ENCODE measurements around the gene HLA-DQA1. TPM values are rescaled to one million over a fixed set of nuclear protein-coding genes. Genes with fewer than 3 reads are reported as not detected.
"Not testable (repeated sequence)": the region's sequence is repeated elsewhere in the genome, so short reads cannot be mapped to it uniquely, and the experiment has no call there.

Gene HLA-DQA1
- polyA plus RNA-seq: 10 to 100 TPM in 3 of 4 donors, 1 to 10 TPM in 1; 6.5 to 54.9 (median 31.5) TPM
- long read RNA-seq, donor 1, full-length matches to known transcripts: 36 of 98 reads
- long read RNA-seq, donor 1, partial matches to known transcripts: 41 of 98 reads
- long read RNA-seq, donor 1, other reads (novel, unspliced or antisense): 21 of 98 reads
- long read RNA-seq, donor 2, full-length matches to known transcripts: 11 of 11 reads
- long read RNA-seq, donor 2, partial matches to known transcripts: 0 of 11 reads
- long read RNA-seq, donor 2, other reads (novel, unspliced or antisense): 0 of 11 reads
- long read RNA-seq, donor 3, full-length matches to known transcripts: 6 of 30 reads
- long read RNA-seq, donor 3, partial matches to known transcripts: 11 of 30 reads
- long read RNA-seq, donor 3, other reads (novel, unspliced or antisense): 13 of 30 reads
- long read RNA-seq, donor 4, partial matches to known transcripts: 0 of 2 reads
- long read RNA-seq, donor 4, other reads (novel, unspliced or antisense): 0 of 2 reads
- long read RNA-seq, donor 5, full-length matches to known transcripts: 9 of 15 reads
- long read RNA-seq, donor 5, partial matches to known transcripts: 6 of 15 reads
- long read RNA-seq, donor 5, other reads (novel, unspliced or antisense): 0 of 15 reads
- long read RNA-seq, donor 6, full-length matches to known transcripts: 11 of 16 reads
- long read RNA-seq, donor 6, partial matches to known transcripts: 5 of 16 reads
- long read RNA-seq, donor 6, other reads (novel, unspliced or antisense): 0 of 16 reads
- long read RNA-seq, donor 7, partial matches to known transcripts: 0 of 4 reads
- long read RNA-seq, donor 7, other reads (novel, unspliced or antisense): 0 of 4 reads
- long read RNA-seq, donor 8, partial matches to known transcripts: 0 of 3 reads
- long read RNA-seq, donor 8, other reads (novel, unspliced or antisense): 0 of 3 reads
- long read RNA-seq, donor 9, full-length matches to known transcripts: 9 of 9 reads
- long read RNA-seq, donor 9, partial matches to known transcripts: 0 of 9 reads
- long read RNA-seq, donor 9, other reads (novel, unspliced or antisense): 0 of 9 reads
- long read RNA-seq, donor 10, transcript HLA-DQA1-201 (5 exons, 1,591 nt): major isoform, 14 of 15 reads
- long read RNA-seq, donor 10, partial matches to known transcripts: 0 of 15 reads
- long read RNA-seq, donor 10, other reads (novel, unspliced or antisense): 0 of 15 reads

DNA sequence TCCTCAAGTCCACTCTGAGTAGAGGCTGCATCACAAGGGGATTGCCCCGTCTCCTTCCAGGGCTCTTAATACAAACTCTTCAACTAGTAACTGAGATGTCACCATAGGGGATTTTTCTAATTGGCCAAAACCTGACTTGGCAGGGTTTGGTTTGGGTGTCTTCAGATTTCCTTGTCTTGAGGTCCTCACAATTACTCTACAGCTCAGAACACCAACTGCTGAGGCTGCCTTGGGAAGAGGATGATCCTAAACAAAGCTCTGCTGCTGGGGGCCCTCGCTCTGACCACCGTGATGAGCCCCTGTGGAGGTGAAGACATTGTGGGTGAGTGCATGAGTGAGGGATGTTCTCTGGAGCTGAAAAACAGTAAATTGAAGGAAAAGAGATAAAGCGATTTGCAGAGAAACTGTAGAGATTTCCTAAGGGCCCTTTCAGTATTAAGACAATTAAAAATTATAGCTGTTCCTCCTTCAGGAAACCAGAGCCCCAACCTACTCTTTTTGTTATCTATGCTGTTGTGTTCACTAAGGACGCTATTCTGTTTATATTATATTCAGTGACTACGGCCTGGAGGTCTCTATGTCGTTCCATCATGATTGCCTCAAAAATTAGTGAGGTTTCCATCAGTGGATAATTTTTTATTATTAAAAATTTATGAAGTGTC lies at the start of gene HLA-DQA1:
Gene HLA-DQA1, plus strand, starts transcription at position 188 of the 662 bp plus-strand sequence. Its CDS starts 53 bp downstream, at position 241.
- 46 to 57% (median 50%) methylated on average over 7 of the region's 7 CpGs for WGBS, 3 donors
- H3K4me3 ChIP-seq (ENCODE audit: low read depth in 1 of 3, low read length in 3 of 3): peak within 1 kb of the TSS in 1 of 3 donors; percentile 27
- H3K27ac ChIP-seq (ENCODE audit: low read depth in 1 of 3, low read length in 2 of 3): peak within 1 kb of the TSS in 1 of 3 donors; percentile 64

DNA sequence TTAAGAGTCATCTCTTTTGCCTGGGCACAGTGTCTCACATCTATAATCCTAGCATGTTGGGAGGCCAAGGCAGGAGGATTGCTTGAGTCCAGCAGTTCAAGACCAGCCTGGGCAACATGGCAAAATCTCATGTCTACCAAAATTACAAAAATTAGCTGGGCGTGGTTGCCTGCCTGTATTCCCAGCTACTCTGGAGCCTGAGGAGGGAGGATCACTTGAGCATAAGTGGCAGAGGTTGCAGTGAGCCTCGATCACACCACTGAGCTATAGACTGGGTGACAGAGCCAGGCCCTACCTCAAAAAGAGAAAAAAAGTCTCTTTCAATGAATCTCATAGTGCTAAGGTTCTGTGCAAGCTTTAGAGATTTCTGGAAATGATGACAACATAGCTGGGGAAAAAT lies 49.0 kb upstream of the HLA-DQA1 start:
- DNase-seq (no peak), FAIRE-seq (no peak)
- WGBS, 3 donors: 75 to 94% (median 78%) methylated on average over 2 of the region's 2 CpGs
- Histone ChIP-seq H3K27ac (ENCODE audit: low read depth in 1 of 3, low read length in 2 of 3) (peak overlapping the region in 1 of 3 donors; percentile 38), H3K9me3 (ENCODE audit: control insufficient read depth in 2 of 2, insufficient read depth in 1 of 2, low read depth in 1 of 2, low read length in 1 of 2) (no peaks in the 10 kb centered on the region), H3K27me3 (ENCODE audit: control insufficient read depth in 3 of 3, insufficient read depth in 3 of 3, low read length in 3 of 3) (no peaks in the 10 kb centered on the region), H3K36me3 (ENCODE audit: control insufficient read depth in 3 of 3, insufficient read depth in 2 of 3, low read depth in 1 of 3, low read length in 3 of 3) (no peaks in the 10 kb centered on the region), H3K4me3 (ENCODE audit: low read depth in 1 of 3, low read length in 3 of 3) (peak overlapping the region in 1 of 3 donors; percentile 15), H3K4me1 (ENCODE audit: control insufficient read depth in 3 of 3, insufficient read depth in 2 of 3, low read depth in 1 of 3, low read length in 2 of 3) (no peaks in the 10 kb centered on the region)

More for the DNA sequence above, at the start of gene HLA-DQA1:
- DNase-seq (no peak), FAIRE-seq (no peak)
- Histone ChIP-seq H3K4me1 (ENCODE audit: control insufficient read depth in 3 of 3, insufficient read depth in 2 of 3, low read depth in 1 of 3, low read length in 2 of 3) (no peaks in the 10 kb centered on the region), H3K9me3 (ENCODE audit: control insufficient read depth in 2 of 2, insufficient read depth in 1 of 2, low read depth in 1 of 2, low read length in 1 of 2) (no peaks in the 10 kb centered on the region), H3K27me3 (ENCODE audit: control insufficient read depth in 3 of 3, insufficient read depth in 3 of 3, low read length in 3 of 3) (no peaks in the 10 kb centered on the region), H3K36me3 (ENCODE audit: control insufficient read depth in 3 of 3, insufficient read depth in 2 of 3, low read depth in 1 of 3, low read length in 3 of 3) (no peaks in the 10 kb centered on the region)

DNA sequence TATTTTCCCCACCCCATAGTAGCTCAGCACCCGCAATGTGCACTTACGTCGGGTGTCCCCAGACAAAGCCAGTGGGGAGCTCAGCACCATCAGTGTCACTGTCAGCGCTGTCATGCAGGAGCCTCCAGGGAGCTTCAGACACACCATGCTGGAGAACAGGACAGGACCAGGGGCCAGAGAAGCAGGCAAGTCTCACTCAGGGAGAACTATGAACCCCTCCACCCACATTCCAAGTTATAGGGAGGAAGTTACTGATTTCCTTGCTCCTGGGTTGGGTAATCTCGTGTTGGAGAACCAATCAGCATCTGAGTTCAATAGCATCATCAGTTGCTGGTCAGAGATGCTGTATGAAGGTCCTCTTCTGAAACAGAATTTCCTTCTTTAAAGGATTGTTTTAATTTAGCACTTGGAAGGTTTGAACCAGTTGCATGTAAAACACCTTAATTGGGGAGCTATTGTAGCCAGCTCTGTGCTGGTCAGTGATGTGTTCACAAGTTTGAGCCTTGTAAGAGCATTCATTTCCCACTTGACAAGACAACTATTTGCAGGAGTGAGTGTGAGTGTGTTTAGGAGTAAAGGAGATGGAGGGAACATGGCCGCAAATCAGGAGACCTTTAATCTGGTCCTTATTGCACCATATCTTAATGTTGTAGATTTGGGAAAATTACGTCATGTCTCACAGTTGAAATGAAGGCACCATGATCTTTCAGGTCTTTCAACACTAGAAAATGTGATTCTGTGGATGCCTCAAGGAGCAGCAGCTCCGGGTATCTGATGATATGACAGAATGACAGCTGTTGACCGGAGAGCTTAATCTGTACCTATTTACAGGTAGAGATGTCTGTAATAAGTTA lies 47.4 kb upstream of the HLA-DQA1 start, which contains the start of gene HLA-DRB1:
Gene HLA-DRB1, minus strand, starts transcription at position 253 of the 854 bp plus-strand sequence. Its CDS starts 106 bp downstream, at position 147.
- no peaks in the 10 kb centered on the region for H3K9me3 ChIP-seq (ENCODE audit: control insufficient read depth in 2 of 2, insufficient read depth in 1 of 2, low read depth in 1 of 2, low read length in 1 of 2)
- H3K4me3 ChIP-seq (ENCODE audit: low read depth in 1 of 3, low read length in 3 of 3): peak within 1 kb of the TSS in 1 of 3 donors; percentile 15
- no peaks in the 10 kb centered on the region for H3K27me3 ChIP-seq (ENCODE audit: control insufficient read depth in 3 of 3, insufficient read depth in 3 of 3, low read length in 3 of 3)
- peak; percentile 82 to 93 for DNase-seq
- 12 to 40% (median 29%) methylated on average over 7 to 9 of the region's 9 CpGs for WGBS, 3 donors
- peak; percentile 97 for FAIRE-seq
- H3K36me3 ChIP-seq (ENCODE audit: control insufficient read depth in 3 of 3, insufficient read depth in 2 of 3, low read depth in 1 of 3, low read length in 3 of 3): no peaks in the 10 kb centered on the region
- peak within 1 kb of the TSS in 1 of 3 donors; percentile 82 for H3K27ac ChIP-seq (ENCODE audit: low read depth in 1 of 3, low read length in 2 of 3)
- no peaks in the 10 kb centered on the region for H3K4me1 ChIP-seq (ENCODE audit: control insufficient read depth in 3 of 3, insufficient read depth in 2 of 3, low read depth in 1 of 3, low read length in 2 of 3)

DNA sequence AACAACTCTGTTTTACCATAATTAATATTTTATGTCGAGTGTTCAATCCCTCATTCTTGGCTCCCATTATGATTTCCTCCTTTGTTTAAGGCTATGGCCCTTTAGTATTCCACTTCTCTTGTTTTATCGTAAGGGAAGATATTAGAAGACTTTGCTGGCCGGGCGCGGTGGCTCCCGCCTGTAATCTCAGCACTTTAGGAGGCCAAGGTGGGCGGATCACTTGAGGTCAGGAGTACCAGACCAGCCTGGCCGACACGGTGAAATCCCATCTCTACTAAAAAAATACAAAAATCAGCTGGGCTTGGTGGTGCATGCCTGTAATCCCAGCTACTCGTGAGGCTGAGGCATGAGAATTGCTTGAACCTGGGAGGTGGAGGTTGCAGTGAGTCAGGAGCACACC lies 46.5 kb upstream of the HLA-DQA1 start:
- H3K27me3 ChIP-seq (ENCODE audit: control insufficient read depth in 3 of 3, insufficient read depth in 3 of 3, low read length in 3 of 3); H3K4me3 ChIP-seq (ENCODE audit: low read depth in 1 of 3, low read length in 3 of 3); H3K36me3 ChIP-seq (ENCODE audit: control insufficient read depth in 3 of 3, insufficient read depth in 2 of 3, low read depth in 1 of 3, low read length in 3 of 3); H3K4me1 ChIP-seq (ENCODE audit: control insufficient read depth in 3 of 3, insufficient read depth in 2 of 3, low read depth in 1 of 3, low read length in 2 of 3); DNase-seq; H3K27ac ChIP-seq (ENCODE audit: low read depth in 1 of 3, low read length in 2 of 3); FAIRE-seq; H3K9me3 ChIP-seq (ENCODE audit: control insufficient read depth in 2 of 2, insufficient read depth in 1 of 2, low read depth in 1 of 2, low read length in 1 of 2): not testable (repeated sequence)
- 89% methylated on average over 10 of the region's 10 CpGs; no CpG with 5 or more reads in 2 of the 3 donors for WGBS, 3 donors

DNA sequence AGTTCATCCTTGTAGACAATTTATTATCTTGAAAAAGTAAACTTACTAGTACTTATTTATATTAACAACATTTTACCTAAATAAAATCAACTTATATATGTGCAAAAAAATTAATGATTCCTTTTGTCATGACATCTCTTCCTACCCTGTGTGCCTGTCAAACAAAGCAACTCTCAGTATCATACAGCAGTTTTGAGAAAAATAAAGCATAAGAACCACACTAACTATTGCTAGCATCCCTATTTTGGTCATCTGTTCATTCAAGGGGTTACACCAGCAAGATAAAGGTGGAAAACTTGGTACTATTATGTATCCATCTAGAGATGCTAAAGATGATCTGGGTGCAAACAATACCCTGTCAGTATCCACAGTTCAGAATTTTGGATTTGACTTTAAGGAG lies 40.2 kb upstream of the HLA-DQA1 start:
- FAIRE-seq (no peak), DNase-seq (no peak)
- no peaks in the 10 kb centered on the region for H3K9me3 ChIP-seq (ENCODE audit: control insufficient read depth in 2 of 2, insufficient read depth in 1 of 2, low read depth in 1 of 2, low read length in 1 of 2)

DNA sequence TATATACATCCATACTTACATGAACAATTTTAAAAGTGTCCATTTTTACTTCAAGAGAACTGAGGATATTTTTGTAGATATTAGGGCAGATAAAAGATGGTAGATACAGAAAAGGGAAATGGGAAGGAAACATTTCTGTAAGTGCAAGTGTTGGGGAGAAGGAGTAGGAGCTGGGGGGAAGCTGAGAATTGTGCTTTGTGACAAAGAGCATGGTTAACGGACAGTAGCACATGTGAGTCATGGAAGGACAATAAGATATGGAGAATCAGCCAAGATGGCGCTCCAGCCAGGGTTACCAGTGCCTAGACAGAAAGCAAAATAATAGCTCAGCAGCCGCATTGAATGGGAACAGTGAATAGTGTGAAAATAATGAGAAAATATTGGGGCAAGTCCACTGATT lies 34.8 kb upstream of the HLA-DQA1 start:
- DNase-seq: no peak
- no peaks in the 10 kb centered on the region for H3K4me1 ChIP-seq (ENCODE audit: control insufficient read depth in 3 of 3, insufficient read depth in 2 of 3, low read depth in 1 of 3, low read length in 2 of 3)
- H3K27me3 ChIP-seq (ENCODE audit: control insufficient read depth in 3 of 3, insufficient read depth in 3 of 3, low read length in 3 of 3): no peaks in the 10 kb centered on the region
- H3K27ac ChIP-seq (ENCODE audit: low read depth in 1 of 3, low read length in 2 of 3): no peak overlapping the region
- H3K4me3 ChIP-seq (ENCODE audit: low read depth in 1 of 3, low read length in 3 of 3): no peak overlapping the region
- no peak for FAIRE-seq
- 64 to 67% (median 66%) methylated on average over 3 of the region's 3 CpGs for WGBS, 3 donors
- no peaks in the 10 kb centered on the region for H3K9me3 ChIP-seq (ENCODE audit: control insufficient read depth in 2 of 2, insufficient read depth in 1 of 2, low read depth in 1 of 2, low read length in 1 of 2)
- no peaks in the 10 kb centered on the region for H3K36me3 ChIP-seq (ENCODE audit: control insufficient read depth in 3 of 3, insufficient read depth in 2 of 3, low read depth in 1 of 3, low read length in 3 of 3)

More for the DNA sequence above, 40.2 kb upstream of the HLA-DQA1 start:
- no peaks in the 10 kb centered on the region for H3K27me3 ChIP-seq (ENCODE audit: control insufficient read depth in 3 of 3, insufficient read depth in 3 of 3, low read length in 3 of 3)
- no peaks in the 10 kb centered on the region for H3K36me3 ChIP-seq (ENCODE audit: control insufficient read depth in 3 of 3, insufficient read depth in 2 of 3, low read depth in 1 of 3, low read length in 3 of 3)
- H3K4me3 ChIP-seq (ENCODE audit: low read depth in 1 of 3, low read length in 3 of 3): no peak overlapping the region
- no peaks in the 10 kb centered on the region for H3K4me1 ChIP-seq (ENCODE audit: control insufficient read depth in 3 of 3, insufficient read depth in 2 of 3, low read depth in 1 of 3, low read length in 2 of 3)
- H3K27ac ChIP-seq (ENCODE audit: low read depth in 1 of 3, low read length in 2 of 3): no peak overlapping the region

DNA sequence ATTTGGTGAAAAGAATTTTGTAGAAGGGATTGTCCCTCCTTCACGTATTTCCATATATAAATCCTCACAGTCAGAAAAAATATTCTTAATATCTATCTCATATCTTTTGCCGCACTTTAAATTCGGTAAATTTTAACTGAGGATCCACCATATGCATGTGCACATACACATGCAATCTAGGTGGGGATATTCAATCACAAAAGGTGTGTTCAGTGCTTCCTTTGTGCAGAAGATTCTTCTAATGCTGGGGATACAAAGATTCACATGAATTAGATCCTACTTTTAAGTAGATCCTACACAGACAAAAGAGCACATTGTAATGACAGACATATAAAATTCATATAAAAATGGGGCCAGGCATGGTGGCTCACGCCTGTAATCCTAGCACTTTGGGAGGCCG lies 34.0 kb upstream of the HLA-DQA1 start:
- H3K27ac ChIP-seq (ENCODE audit: low read depth in 1 of 3, low read length in 2 of 3): no peak overlapping the region
- no peaks in the 10 kb centered on the region for H3K36me3 ChIP-seq (ENCODE audit: control insufficient read depth in 3 of 3, insufficient read depth in 2 of 3, low read depth in 1 of 3, low read length in 3 of 3)
- 64 to 84% (median 68%) methylated on average over 3 to 5 of the region's 5 CpGs for WGBS, 3 donors
- H3K4me3 ChIP-seq (ENCODE audit: low read depth in 1 of 3, low read length in 3 of 3): no peak overlapping the region
- no peaks in the 10 kb centered on the region for H3K4me1 ChIP-seq (ENCODE audit: control insufficient read depth in 3 of 3, insufficient read depth in 2 of 3, low read depth in 1 of 3, low read length in 2 of 3)
- no peak for DNase-seq
- no peaks in the 10 kb centered on the region for H3K27me3 ChIP-seq (ENCODE audit: control insufficient read depth in 3 of 3, insufficient read depth in 3 of 3, low read length in 3 of 3)
- no peaks in the 10 kb centered on the region for H3K9me3 ChIP-seq (ENCODE audit: control insufficient read depth in 2 of 2, insufficient read depth in 1 of 2, low read depth in 1 of 2, low read length in 1 of 2)
- no peak for FAIRE-seq

Data from small intestine (tissue), 16 donors.